Measurements from ENCODE around the gene RASA3. TPM values are rescaled to one million over a fixed set of nuclear protein-coding genes. Genes with fewer than 3 reads are reported as not detected.
"Not testable (repeated sequence)": the region's sequence is repeated elsewhere in the genome, so short reads cannot be mapped to it uniquely, and the experiment has no call there.

The RASA3 gene
- total RNA-seq, 1 experiment from 2014 or later = 18.6 TPM

DNA sequence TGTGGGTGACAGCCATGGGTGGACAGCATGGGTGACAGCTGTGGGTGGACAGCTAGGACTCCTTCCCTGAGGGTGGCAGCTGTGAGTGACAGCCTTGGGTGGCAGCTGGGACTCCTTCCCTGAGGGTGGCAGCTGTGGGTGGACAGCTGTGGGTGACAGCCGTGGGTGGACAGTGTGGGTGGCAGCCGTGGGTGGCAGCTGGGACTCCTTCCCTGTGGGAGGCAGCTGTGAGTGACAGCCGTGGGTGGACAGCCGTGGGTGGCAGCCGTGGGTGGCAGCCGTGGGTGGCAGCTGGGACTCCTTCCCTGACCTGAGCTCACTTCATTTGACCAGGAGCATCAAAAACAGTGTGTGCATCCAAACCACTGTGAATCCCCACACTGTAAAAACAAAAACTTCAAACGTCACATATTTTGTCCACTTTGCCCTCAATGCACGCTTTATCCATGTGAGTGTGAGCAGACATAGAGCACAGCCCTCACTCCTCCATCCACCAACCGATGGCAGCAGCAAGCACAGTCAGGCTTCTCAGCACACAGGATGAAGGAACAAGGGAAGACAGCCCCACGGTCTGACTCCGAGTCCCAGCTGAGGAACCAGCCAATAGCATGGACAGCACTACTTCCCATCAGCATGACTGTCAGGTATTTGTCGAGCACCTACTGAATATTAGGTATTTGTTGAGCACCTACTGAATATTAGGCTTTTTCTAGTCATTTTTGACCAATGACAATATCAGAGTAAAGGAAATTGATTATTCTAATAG, 45.0 kb upstream of the RASA3 start:
- Histone ChIP-seq H3K27ac (ENCODE audit: low read depth, low read length) (no peak overlapping the region), H3K79me2 (ENCODE audit: insufficient read depth, low read length) (no peaks in the 10 kb centered on the region), H3K27me3 (ENCODE audit: insufficient read depth, low read length) (peaks cover 8% of the 10 kb centered on the region; the same call in 1 of the 2 replicates), H3K36me3 (ENCODE audit: control insufficient read depth in 1 of 2, insufficient read depth in 2 of 2, low read length in 2 of 2) (no peaks in the 10 kb centered on the region), H3K9me2 (ENCODE audit: insufficient read depth) (no peaks in the 10 kb centered on the region), H3K4me3 (replicated peaks in 1 of 2; ENCODE audit: low read depth in 1 of 2, low read length in 2 of 2) (no peak overlapping the region), H4K20me1 (ENCODE audit: insufficient read depth) (no peaks in the 10 kb centered on the region), H3K9me3 (ENCODE audit: control insufficient read depth in 1 of 2, insufficient read depth in 1 of 2, low read depth in 1 of 2, low read length in 2 of 2) (peaks cover 0 to 6% of the 10 kb centered on the region in 2 experiments; a peak in 2 of 4 replicates), H3K9ac (ENCODE audit: low read length) (no peak overlapping the region), H2AFZ (ENCODE audit: low read depth, low read length, poor library complexity, severe bottlenecking) (no peak overlapping the region), H3K4me1 (ENCODE audit: control insufficient read depth in 1 of 2, insufficient read depth in 2 of 2, low read length in 2 of 2) (no peaks in the 10 kb centered on the region), H3K4me2 (ENCODE audit: low read length) (no peak overlapping the region)
- DNase-seq (ENCODE audit: low read depth, low spot score) (no peak), ATAC-seq (no peak)
- POLR2A ChIA-PET = no interaction called here
- CTCF ChIA-PET = no interaction called here
- TF ChIP-seq ZNF274 (IDR thresholded peaks at IDR 0.05; ENCODE audit: low read depth, low read length) (no peak), RAD21 (IDR thresholded peaks at IDR 0.05; ENCODE audit: low read depth) (no peak), SP1 (IDR thresholded peaks at IDR 0.05; ENCODE audit: low read depth) (no peak), YY1 (IDR thresholded peaks at IDR 0.05; ENCODE audit: extremely low read depth, insufficient replicate concordance, low read depth, low read length) (no peak), EGR1 (IDR thresholded peaks at IDR 0.05; ENCODE audit: low read depth) (0 out of 2 replicates have a peak, but pooled peaks have one; percentile 9), SIN3A (IDR thresholded peaks at IDR 0.05; ENCODE audit: low read depth) (no peak)
- TF ChIP-seq, protein P1, sequence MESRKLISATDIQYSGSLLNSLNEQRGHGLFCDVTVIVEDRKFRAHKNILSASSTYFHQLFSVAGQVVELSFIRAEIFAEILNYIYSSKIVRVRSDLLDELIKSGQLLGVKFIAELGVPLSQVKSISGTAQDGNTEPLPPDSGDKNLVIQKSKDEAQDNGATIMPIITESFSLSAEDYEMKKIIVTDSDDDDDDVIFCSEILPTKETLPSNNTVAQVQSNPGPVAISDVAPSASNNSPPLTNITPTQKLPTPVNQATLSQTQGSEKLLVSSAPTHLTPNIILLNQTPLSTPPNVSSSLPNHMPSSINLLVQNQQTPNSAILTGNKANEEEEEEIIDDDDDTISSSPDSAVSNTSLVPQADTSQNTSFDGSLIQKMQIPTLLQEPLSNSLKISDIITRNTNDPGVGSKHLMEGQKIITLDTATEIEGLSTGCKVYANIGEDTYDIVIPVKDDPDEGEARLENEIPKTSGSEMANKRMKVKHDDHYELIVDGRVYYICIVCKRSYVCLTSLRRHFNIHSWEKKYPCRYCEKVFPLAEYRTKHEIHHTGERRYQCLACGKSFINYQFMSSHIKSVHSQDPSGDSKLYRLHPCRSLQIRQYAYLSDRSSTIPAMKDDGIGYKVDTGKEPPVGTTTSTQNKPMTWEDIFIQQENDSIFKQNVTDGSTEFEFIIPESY (IDR thresholded peaks at IDR 0.05; ENCODE audit: extremely low read depth, insufficient replicate concordance, low read length) = no peak
- RAD21 ChIA-PET (ENCODE audit: low non-redundant PET in 1 of 2, low total read pairs in 2 of 2, uncharacterized antibody in 2 of 2, unreplicated experiment in 2 of 2) = no interaction called here
- intact Hi-C loops (cut with micrococcal nuclease) = no loop called here
- BruUV-seq (replicated peaks) = no TSS peak

DNA sequence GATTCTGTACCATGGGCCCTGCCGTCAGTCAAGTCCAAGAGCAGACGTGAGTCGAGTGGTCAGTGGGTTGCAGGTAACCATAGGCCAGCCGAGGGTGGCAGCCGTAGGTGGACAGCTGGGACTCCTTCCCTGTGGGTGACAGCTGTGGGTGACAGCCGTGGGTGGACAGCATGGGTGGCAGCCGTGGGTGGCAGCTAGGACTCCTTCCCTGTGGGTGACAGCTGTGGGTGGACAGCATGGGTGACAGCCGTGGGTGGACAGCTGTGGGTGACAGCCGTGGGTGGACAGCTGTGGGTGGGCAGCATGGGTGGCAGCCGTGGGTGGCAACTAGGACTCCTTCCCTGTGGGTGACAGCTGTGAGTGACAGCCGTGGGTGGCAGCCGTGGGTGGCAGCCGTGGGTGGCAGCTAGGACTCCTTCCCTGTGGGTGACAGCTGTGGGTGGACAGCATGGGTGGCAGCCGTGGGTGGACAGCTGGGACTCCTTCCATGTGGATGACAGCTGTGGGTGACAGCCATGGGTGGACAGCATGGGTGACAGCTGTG, 44.0 kb upstream of the RASA3 start:
- H3K9ac ChIP-seq (ENCODE audit: low read length); H3K4me1 ChIP-seq (ENCODE audit: control insufficient read depth in 1 of 2, insufficient read depth in 2 of 2, low read length in 2 of 2); H3K9me3 ChIP-seq (ENCODE audit: control insufficient read depth in 1 of 2, insufficient read depth in 1 of 2, low read depth in 1 of 2, low read length in 2 of 2); H3K79me2 ChIP-seq (ENCODE audit: insufficient read depth, low read length); H3K4me3 ChIP-seq (replicated peaks in 1 of 2; ENCODE audit: low read depth in 1 of 2, low read length in 2 of 2); ATAC-seq; H3K9me2 ChIP-seq (ENCODE audit: insufficient read depth); H3K4me2 ChIP-seq (ENCODE audit: low read length); H4K20me1 ChIP-seq (ENCODE audit: insufficient read depth); CTCF ChIA-PET; DNase-seq (ENCODE audit: low read depth, low spot score); H2AFZ ChIP-seq (ENCODE audit: low read depth, low read length, poor library complexity, severe bottlenecking); H3K27me3 ChIP-seq (ENCODE audit: insufficient read depth, low read length); H3K27ac ChIP-seq (ENCODE audit: low read depth, low read length); RAD21 ChIA-PET (ENCODE audit: low non-redundant PET in 1 of 2, low total read pairs in 2 of 2, uncharacterized antibody in 2 of 2, unreplicated experiment in 2 of 2); intact Hi-C loops (cut with micrococcal nuclease); BruUV-seq (replicated peaks); H3K36me3 ChIP-seq (ENCODE audit: control insufficient read depth in 1 of 2, insufficient read depth in 2 of 2, low read length in 2 of 2): not testable (repeated sequence)
- POLR2A ChIA-PET = interaction anchor here (0.8 kb wide), 1 partner anchor 1333 kb away, joined by 3 read pairs; no protein-coding TSS in a partner anchor

All from HCT116 (cell line).